Measurements from ENCODE around the gene SCARB2.

Gene SCARB2

GRCh38 chr4:76156635-76157034 lies 57.0 kb downstream of the SCARB2 start:
- Mint-ChIP-seq H3K36me3 (ENCODE audit: insufficient read depth) (peaks cover 7% of the 10 kb centered on the region), H3K27me3 (no peaks in the 10 kb centered on the region), H3K9me3 (no peaks in the 10 kb centered on the region), H3K4me3 (no peak overlapping the region), H3K27ac (ENCODE audit: low read depth) (no peak overlapping the region), H3K4me1 (no peaks in the 10 kb centered on the region)
- ATAC-seq (replicated peaks; ENCODE audit: extremely low read depth, poor library complexity, severe bottlenecking), result no peak
- DNase-seq (ENCODE audit: low spot score in 2 of 2), result no peak

- H3K4me1 Mint-ChIP-seq, result no peaks in the 10 kb centered on the region
- H3K27ac Mint-ChIP-seq (ENCODE audit: low read depth), result no peak overlapping the region
- peaks cover 4% of the 10 kb centered on the region for H3K36me3 Mint-ChIP-seq (ENCODE audit: insufficient read depth)
- DNase-seq (ENCODE audit: low spot score in 2 of 2), result no peak
- no peaks in the 10 kb centered on the region for H3K9me3 Mint-ChIP-seq
- H3K27me3 Mint-ChIP-seq, result no peaks in the 10 kb centered on the region
- H3K4me3 Mint-ChIP-seq, result no peak overlapping the region
- ATAC-seq (replicated peaks; ENCODE audit: extremely low read depth, poor library complexity, severe bottlenecking), result no peak
These were observed 57.6 kb downstream of the SCARB2 start for GRCh38 chr4:76155979-76156378.

GRCh38 chr4:76153356-76153755 lies 60.3 kb downstream of the SCARB2 start:
- H3K36me3 Mint-ChIP-seq (ENCODE audit: insufficient read depth), result peaks cover 3% of the 10 kb centered on the region
- H3K4me1 Mint-ChIP-seq, result peaks cover 11% of the 10 kb centered on the region
- DNase-seq (ENCODE audit: low spot score in 2 of 2), result no peak
- ATAC-seq (replicated peaks; ENCODE audit: extremely low read depth, poor library complexity, severe bottlenecking), result no peak
- no peaks in the 10 kb centered on the region for H3K27me3 Mint-ChIP-seq
- H3K27ac Mint-ChIP-seq (ENCODE audit: low read depth), result no peak overlapping the region
- no peaks in the 10 kb centered on the region for H3K9me3 Mint-ChIP-seq
- no peak overlapping the region for H3K4me3 Mint-ChIP-seq

- H3K27ac Mint-ChIP-seq (ENCODE audit: low read depth), result peak within 1 kb of the TSS; percentile 95
- no peaks in the 10 kb centered on the region for H3K9me3 Mint-ChIP-seq
- peak; percentile 99 for ATAC-seq (replicated peaks; ENCODE audit: extremely low read depth, poor library complexity, severe bottlenecking)
- H3K36me3 Mint-ChIP-seq (ENCODE audit: insufficient read depth), result peaks cover 10% of the 10 kb centered on the region
- H3K4me3 Mint-ChIP-seq, result peak within 1 kb of the TSS; percentile 93
- DNase-seq (ENCODE audit: low spot score in 2 of 2), result peak; percentile 93 to 95
- no peaks in the 10 kb centered on the region for H3K27me3 Mint-ChIP-seq
- H3K4me1 Mint-ChIP-seq, result peaks cover 28% of the 10 kb centered on the region
These were observed 65.3 kb downstream of the SCARB2 start, which contains the start of gene NUP54 for GRCh38 chr4:76148142-76148865. Gene NUP54, minus strand, starts transcription at chr4:76148397. Its CDS starts 23 bp downstream, at chr4:76148374.

- DNase-seq (ENCODE audit: low spot score in 2 of 2), result peak in 1 of 2 donors; percentile 14
- peaks cover 28% of the 10 kb centered on the region for H3K4me1 Mint-ChIP-seq
- H3K9me3 Mint-ChIP-seq, result no peaks in the 10 kb centered on the region
- peak overlapping the region; percentile 95 for H3K27ac Mint-ChIP-seq (ENCODE audit: low read depth)
- H3K4me3 Mint-ChIP-seq, result peak overlapping the region; percentile 93
- H3K27me3 Mint-ChIP-seq, result no peaks in the 10 kb centered on the region
- peak; percentile 16 for ATAC-seq (replicated peaks; ENCODE audit: extremely low read depth, poor library complexity, severe bottlenecking)
- peaks cover 13% of the 10 kb centered on the region for H3K36me3 Mint-ChIP-seq (ENCODE audit: insufficient read depth)
These were observed 66.0 kb downstream of the SCARB2 start for GRCh38 chr4:76147454-76148141.

- ATAC-seq (replicated peaks; ENCODE audit: extremely low read depth, poor library complexity, severe bottlenecking) (no peak), DNase-seq (ENCODE audit: low spot score in 2 of 2) (no peak)
- Mint-ChIP-seq H3K4me3 (no peak overlapping the region), H3K9me3 (no peaks in the 10 kb centered on the region), H3K27me3 (no peaks in the 10 kb centered on the region), H3K36me3 (ENCODE audit: insufficient read depth) (peaks cover 36% of the 10 kb centered on the region), H3K27ac (ENCODE audit: low read depth) (no peak overlapping the region), H3K4me1 (peaks cover 43% of the 10 kb centered on the region)
These were observed 69.1 kb downstream of the SCARB2 start for GRCh38 chr4:76144546-76144945.

GRCh38 chr4:76141241-76141640 lies 72.4 kb downstream of the SCARB2 start:
- Mint-ChIP-seq H3K4me1 (peaks cover 34% of the 10 kb centered on the region), H3K9me3 (no peaks in the 10 kb centered on the region), H3K27me3 (no peaks in the 10 kb centered on the region), H3K4me3 (no peak overlapping the region), H3K36me3 (ENCODE audit: insufficient read depth) (peaks cover 41% of the 10 kb centered on the region), H3K27ac (ENCODE audit: low read depth) (no peak overlapping the region)
- no peak for DNase-seq (ENCODE audit: low spot score in 2 of 2)
- no peak for ATAC-seq (replicated peaks; ENCODE audit: extremely low read depth, poor library complexity, severe bottlenecking)

- ATAC-seq (replicated peaks; ENCODE audit: extremely low read depth, poor library complexity, severe bottlenecking), result no peak
- H3K36me3 Mint-ChIP-seq (ENCODE audit: insufficient read depth), result peaks cover 45% of the 10 kb centered on the region
These were observed 85.9 kb downstream of the SCARB2 start for GRCh38 chr4:76127754-76128153.

GRCh38 chr4:76125816-76126215 lies 87.8 kb downstream of the SCARB2 start:
- H3K27me3 Mint-ChIP-seq, result no peaks in the 10 kb centered on the region
- no peak for ATAC-seq (replicated peaks; ENCODE audit: extremely low read depth, poor library complexity, severe bottlenecking)
- H3K4me3 Mint-ChIP-seq, result no peak overlapping the region
- H3K4me1 Mint-ChIP-seq, result peaks cover 7% of the 10 kb centered on the region
- H3K27ac Mint-ChIP-seq (ENCODE audit: low read depth), result no peak overlapping the region
- H3K9me3 Mint-ChIP-seq, result no peaks in the 10 kb centered on the region
- H3K36me3 Mint-ChIP-seq (ENCODE audit: insufficient read depth), result peaks cover 49% of the 10 kb centered on the region
- no peak for DNase-seq (ENCODE audit: low spot score in 2 of 2)

More at GRCh38 chr4:76127754-76128153, 85.9 kb downstream of the SCARB2 start:
- Mint-ChIP-seq H3K27me3 (no peaks in the 10 kb centered on the region), H3K4me1 (peaks cover 7% of the 10 kb centered on the region), H3K4me3 (no peak overlapping the region), H3K9me3 (no peaks in the 10 kb centered on the region), H3K27ac (ENCODE audit: low read depth) (no peak overlapping the region)
- no peak for DNase-seq (ENCODE audit: low spot score in 2 of 2)

- no peak for ATAC-seq (replicated peaks; ENCODE audit: extremely low read depth, poor library complexity, severe bottlenecking)
- Mint-ChIP-seq H3K4me1 (no peaks in the 10 kb centered on the region), H3K9me3 (no peaks in the 10 kb centered on the region), H3K36me3 (ENCODE audit: insufficient read depth) (peaks cover 53% of the 10 kb centered on the region), H3K27me3 (no peaks in the 10 kb centered on the region), H3K4me3 (no peak overlapping the region), H3K27ac (ENCODE audit: low read depth) (no peak overlapping the region)
- no peak for DNase-seq (ENCODE audit: low spot score in 2 of 2)
These were observed 93.4 kb downstream of the SCARB2 start for GRCh38 chr4:76120199-76120598.

GRCh38 chr4:76117536-76117935 lies 96.1 kb downstream of the SCARB2 start:
- Mint-ChIP-seq H3K4me1 (no peaks in the 10 kb centered on the region), H3K36me3 (ENCODE audit: insufficient read depth) (peaks cover 46% of the 10 kb centered on the region), H3K27ac (ENCODE audit: low read depth) (no peak overlapping the region), H3K9me3 (no peaks in the 10 kb centered on the region), H3K27me3 (no peaks in the 10 kb centered on the region), H3K4me3 (no peak overlapping the region)
- ATAC-seq (replicated peaks; ENCODE audit: extremely low read depth, poor library complexity, severe bottlenecking), result no peak
- DNase-seq (ENCODE audit: low spot score in 2 of 2), result no peak

GRCh38 chr4:76116821-76117220 lies 96.8 kb downstream of the SCARB2 start:
- DNase-seq (ENCODE audit: low spot score in 2 of 2) (no peak), ATAC-seq (replicated peaks; ENCODE audit: extremely low read depth, poor library complexity, severe bottlenecking) (no peak)
- Mint-ChIP-seq H3K36me3 (ENCODE audit: insufficient read depth) (peaks cover 42% of the 10 kb centered on the region), H3K4me3 (no peak overlapping the region), H3K27ac (ENCODE audit: low read depth) (no peak overlapping the region), H3K4me1 (no peaks in the 10 kb centered on the region), H3K9me3 (no peaks in the 10 kb centered on the region), H3K27me3 (no peaks in the 10 kb centered on the region)
